Thyroid gland (tissue), 4 donors: ENCODE results near the gene KRT31.

ENCODE experiments used
- POLR2A ChIP-seq, 2 donors: fragments of 450-650 bp; IDR thresholded peaks; one replicate each; pipeline ENCODE4 v1.6.1; 2017; ENCODE audit warnings: antibody characterized with exemption in 2 of 2, mild to moderate bottlenecking in 2 of 2, moderate library complexity in 1 of 2
- TF ChIP-seq, protein P1 (sequence below), 6 experiments: fragments of 200-600 bp in 3 of 6; fragments of 450-650 bp in 3 of 6; sonication (generic) in 3 of 6; IDR thresholded peaks; one replicate each; pipeline ENCODE4 v1.5.1; 2016 to 2019; ENCODE audit warnings: antibody characterized with exemption in 6 of 6, mild to moderate bottlenecking in 2 of 6, inconsistent platforms in 1 of 6, moderate library complexity in 1 of 6

DNA sequence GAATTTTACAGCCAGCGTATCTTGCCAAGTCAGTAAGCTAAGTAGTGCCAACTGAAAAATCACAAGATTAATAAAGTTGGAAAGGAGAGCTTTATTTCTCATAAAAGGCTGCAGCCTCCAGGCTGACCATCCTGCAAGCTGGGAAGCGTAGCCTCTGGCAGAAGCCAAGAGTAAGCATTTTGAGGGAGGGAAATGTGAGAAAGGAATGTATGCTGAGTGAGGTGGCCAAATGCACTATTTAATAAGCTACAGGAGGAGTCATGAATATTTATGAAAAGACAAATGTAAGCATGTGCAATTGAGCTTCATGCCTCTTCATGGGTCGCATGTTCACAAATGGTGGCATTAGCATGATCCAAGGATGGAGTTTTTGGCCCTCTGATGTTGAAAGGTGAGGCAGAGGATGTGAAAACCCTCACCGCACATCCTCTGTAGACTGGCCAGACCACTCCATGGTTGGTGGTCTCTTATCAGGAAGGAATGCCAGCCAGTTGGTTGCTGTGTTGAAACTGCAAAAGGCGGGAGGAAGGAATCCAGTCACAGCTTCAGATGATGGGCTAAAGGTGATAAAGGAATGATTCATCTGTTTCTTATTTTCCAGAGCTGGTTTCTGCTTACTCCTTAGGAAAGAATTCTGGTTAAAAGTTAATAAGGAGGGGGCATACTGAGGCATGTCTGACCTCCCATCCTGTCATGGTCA is 37.0 kb downstream of the KRT31 start:
- TF ChIP-seq, protein P1, sequence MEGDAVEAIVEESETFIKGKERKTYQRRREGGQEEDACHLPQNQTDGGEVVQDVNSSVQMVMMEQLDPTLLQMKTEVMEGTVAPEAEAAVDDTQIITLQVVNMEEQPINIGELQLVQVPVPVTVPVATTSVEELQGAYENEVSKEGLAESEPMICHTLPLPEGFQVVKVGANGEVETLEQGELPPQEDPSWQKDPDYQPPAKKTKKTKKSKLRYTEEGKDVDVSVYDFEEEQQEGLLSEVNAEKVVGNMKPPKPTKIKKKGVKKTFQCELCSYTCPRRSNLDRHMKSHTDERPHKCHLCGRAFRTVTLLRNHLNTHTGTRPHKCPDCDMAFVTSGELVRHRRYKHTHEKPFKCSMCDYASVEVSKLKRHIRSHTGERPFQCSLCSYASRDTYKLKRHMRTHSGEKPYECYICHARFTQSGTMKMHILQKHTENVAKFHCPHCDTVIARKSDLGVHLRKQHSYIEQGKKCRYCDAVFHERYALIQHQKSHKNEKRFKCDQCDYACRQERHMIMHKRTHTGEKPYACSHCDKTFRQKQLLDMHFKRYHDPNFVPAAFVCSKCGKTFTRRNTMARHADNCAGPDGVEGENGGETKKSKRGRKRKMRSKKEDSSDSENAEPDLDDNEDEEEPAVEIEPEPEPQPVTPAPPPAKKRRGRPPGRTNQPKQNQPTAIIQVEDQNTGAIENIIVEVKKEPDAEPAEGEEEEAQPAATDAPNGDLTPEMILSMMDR (IDR thresholded peaks at IDR 0.05), result no peak
- TF ChIP-seq POLR2A (IDR thresholded peaks at IDR 0.05), result no peak
